ENCODE measurements around the gene TRIM44.

GRCh38 chr11:35717520-35717919 lies 54.9 kb downstream of the TRIM44 start:
- no peak for TF ChIP-seq POLR2A (IDR thresholded peaks at IDR 0.05)
- TF ChIP-seq, protein P1, sequence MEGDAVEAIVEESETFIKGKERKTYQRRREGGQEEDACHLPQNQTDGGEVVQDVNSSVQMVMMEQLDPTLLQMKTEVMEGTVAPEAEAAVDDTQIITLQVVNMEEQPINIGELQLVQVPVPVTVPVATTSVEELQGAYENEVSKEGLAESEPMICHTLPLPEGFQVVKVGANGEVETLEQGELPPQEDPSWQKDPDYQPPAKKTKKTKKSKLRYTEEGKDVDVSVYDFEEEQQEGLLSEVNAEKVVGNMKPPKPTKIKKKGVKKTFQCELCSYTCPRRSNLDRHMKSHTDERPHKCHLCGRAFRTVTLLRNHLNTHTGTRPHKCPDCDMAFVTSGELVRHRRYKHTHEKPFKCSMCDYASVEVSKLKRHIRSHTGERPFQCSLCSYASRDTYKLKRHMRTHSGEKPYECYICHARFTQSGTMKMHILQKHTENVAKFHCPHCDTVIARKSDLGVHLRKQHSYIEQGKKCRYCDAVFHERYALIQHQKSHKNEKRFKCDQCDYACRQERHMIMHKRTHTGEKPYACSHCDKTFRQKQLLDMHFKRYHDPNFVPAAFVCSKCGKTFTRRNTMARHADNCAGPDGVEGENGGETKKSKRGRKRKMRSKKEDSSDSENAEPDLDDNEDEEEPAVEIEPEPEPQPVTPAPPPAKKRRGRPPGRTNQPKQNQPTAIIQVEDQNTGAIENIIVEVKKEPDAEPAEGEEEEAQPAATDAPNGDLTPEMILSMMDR (IDR thresholded peaks at IDR 0.05), result no peak

Measured in thyroid gland (tissue), 4 donors.